GM19438 (cell line): ENCODE measurements around the gene ZNF558.
"Not testable (repeated sequence)": the region's sequence is repeated elsewhere in the genome, so short reads cannot be mapped to it uniquely, and the experiment has no call there.

ENCODE experiments used
- ATAC-seq: cut with Tn5 transposase; IDR thresholded peaks from one replicate; pipeline ENCODE4 v1.9.1; 2021; ENCODE audit warnings: low read depth; ENCODE audit not compliant: unreplicated experiment

ZNF558 gene

DNA sequence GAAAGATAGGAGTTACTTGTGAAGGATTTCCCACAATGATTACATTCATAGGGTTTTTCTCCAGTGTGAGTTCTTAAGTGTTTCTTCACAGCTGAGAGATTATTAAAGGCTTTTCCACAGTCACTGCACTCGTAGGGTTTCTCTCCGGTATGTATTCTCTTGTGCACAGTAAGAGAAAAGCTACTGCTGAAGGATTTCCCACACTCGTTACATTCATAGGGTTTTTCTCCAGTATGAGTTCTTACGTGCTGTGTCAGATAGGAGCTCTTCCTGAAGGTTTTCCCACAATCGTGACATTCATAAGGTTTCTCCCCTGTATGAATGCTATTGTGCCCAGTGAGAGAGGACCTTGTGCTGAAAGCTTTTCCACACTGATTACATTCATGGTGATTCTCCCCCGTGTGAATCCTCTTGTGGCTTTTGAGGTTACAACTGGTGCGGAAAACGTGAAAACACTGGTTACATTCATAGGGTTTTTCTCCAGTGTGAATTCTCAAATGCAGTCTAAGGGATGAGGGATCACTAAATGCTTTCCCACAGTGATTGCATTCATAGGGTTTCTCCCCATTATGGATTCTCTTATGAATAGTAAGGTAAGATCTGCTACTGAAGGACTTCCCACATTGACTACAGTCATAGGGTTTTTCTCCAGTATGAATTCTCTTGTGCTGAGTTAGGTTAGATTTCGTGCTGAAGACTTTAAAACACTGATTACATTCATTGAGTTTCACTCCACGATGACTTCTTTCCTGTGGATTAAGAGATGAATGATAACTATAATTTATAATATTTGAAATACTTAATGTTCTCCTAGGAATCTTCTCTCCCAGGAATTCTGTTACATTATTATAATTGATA, 20.6 kb downstream of the ZNF558 start:
- ATAC-seq = no peak

DNA sequence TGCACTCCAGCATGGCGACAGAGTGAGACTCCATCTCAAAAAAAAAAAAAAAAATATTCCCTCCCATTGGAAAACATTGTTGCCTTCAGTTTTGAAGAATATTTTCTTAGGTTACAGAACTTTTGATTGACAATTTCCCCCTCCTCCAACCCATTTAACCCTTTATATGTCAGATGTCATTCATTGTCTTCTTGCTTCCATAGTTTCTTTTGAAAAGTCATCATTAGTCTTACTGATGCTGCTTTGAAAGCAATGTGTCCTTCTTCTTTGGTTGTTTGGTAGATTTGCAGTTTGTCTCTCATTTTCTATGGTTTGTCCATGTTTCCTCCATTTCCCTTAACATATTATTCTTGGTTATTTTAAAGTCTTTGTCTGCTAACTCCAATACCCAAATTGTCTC, 25.4 kb downstream of the ZNF558 start:
- ATAC-seq = no peak

DNA sequence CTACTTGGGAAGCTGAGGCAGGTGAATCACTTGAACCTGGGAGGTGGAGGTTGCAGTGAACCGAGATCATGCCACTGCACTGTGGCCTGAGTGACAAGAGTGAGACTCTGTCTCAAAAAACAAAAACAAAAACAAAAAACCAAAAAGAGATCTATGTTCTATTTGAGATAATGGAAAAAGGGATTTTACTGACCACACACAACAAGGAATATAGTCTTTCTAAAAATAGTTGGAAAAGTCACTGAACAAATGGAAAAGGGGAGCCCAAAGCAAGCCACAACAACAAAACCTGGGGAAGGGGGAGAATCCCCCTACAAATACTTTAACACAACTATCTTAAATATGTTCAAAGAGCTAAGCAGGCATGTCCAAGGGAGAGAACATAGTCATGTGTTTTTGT, 37.3 kb downstream of the ZNF558 start:
- ATAC-seq = no peak

DNA sequence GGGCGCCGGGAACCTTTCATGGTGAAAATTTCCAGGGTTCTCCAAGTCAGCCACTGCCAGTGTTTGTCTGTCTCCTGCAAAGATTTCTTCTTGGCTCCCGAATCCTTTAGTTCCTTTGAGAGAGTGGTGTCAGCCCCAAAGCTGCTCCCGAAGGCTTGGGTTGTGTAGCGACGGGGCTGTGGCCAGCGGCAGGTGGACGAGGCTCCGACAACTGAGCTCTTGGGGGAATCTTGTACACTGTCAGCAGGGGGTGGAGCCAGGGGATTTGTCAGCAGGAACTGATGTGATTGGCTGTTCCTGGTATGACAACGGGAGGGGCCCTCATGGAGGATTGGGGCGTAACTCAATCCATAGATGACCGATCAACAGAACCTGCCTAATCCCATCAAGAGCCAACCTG, 58.5 kb downstream of the ZNF558 start:
- ATAC-seq = not testable (repeated sequence)

DNA sequence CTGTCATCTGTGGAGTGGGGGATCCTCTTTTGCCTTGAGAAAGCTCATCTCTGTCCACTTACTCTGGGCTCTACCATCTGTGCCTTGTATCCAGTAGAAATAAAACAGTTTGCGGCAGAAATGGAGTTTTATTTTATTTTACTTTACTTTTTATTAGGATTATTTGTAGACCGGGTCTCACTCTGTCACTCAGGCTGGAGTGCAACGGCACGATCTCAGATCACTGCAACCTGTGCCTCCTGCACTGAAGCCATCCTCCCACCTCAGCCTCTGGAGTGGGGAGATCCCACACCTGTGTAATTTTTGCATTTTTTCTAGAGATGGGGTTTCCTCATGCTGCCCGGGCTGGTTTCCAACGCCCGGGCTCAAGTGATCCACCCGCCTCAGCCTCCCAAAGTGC, 62.8 kb downstream of the ZNF558 start:
- not testable (repeated sequence) for ATAC-seq

DNA sequence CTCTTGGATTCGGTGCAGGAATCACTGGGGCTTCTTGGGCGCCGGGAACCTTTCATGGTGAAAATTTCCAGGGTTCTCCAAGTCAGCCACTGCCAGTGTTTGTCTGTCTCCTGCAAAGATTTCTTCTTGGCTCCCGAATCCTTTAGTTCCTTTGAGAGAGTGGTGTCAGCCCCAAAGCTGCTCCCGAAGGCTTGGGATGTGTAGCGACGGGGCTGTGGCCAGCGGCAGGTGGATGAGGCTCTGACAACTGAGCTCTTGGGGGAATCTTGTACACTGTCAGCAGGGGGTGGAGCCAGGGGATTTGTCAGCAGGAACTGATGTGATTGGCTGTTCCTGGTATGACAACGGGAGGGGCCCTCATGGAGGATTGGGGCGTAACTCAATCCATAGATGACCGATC, 64.8 kb downstream of the ZNF558 start:
- ATAC-seq = not testable (repeated sequence)
